PC-3 (cell line): ENCODE results near the gene TRRAP.

Experiments used
- EZH2 ChIP-seq: fragments of 300-600 bp; sonication (generic); IDR thresholded peaks from one replicate; pipeline ENCODE4 v1.6.1; 2017; ENCODE audit warnings: antibody characterized with exemption, mild to moderate bottlenecking, low read length; ENCODE audit not compliant: unreplicated experiment
- EZH2phosphoT487 ChIP-seq: fragments of 300-600 bp; sonication (generic); IDR thresholded peaks from 2 replicates; pipeline ENCODE4 v1.6.1; 2018; ENCODE audit warnings: mild to moderate bottlenecking, antibody characterized with exemption, low read length, borderline replicate concordance
- TF ChIP-seq, protein P1 (sequence below): fragments of 300-600 bp; sonication (generic); conservative IDR thresholded peaks from 2 replicates; pipeline ENCODE4 v1.5.1; 2017; ENCODE audit warnings: antibody characterized with exemption, low read depth, mild to moderate bottlenecking, low read length

DNA sequence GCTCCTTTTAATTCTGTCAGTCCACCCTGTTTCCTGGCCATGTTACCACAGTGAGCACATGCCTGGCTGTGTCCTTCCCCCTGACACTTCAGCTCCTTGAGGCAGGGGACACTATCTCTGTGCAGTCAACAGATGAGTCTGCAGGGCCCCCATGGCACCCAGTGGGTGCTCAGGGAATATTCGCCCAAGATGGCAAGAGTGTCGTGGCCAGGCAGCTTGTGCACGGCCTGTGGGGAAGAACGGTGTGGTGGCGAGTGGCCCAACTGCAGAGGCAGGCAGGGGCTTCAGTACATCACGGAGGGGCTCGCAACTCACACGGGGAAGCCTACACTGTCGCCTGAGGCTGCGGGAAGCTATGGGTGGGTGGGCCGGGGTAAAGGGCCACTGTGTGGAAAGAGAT is 91.1 kb downstream of the TRRAP start:
- no peak for TF ChIP-seq EZH2
- TF ChIP-seq, protein P1, sequence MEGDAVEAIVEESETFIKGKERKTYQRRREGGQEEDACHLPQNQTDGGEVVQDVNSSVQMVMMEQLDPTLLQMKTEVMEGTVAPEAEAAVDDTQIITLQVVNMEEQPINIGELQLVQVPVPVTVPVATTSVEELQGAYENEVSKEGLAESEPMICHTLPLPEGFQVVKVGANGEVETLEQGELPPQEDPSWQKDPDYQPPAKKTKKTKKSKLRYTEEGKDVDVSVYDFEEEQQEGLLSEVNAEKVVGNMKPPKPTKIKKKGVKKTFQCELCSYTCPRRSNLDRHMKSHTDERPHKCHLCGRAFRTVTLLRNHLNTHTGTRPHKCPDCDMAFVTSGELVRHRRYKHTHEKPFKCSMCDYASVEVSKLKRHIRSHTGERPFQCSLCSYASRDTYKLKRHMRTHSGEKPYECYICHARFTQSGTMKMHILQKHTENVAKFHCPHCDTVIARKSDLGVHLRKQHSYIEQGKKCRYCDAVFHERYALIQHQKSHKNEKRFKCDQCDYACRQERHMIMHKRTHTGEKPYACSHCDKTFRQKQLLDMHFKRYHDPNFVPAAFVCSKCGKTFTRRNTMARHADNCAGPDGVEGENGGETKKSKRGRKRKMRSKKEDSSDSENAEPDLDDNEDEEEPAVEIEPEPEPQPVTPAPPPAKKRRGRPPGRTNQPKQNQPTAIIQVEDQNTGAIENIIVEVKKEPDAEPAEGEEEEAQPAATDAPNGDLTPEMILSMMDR, result no peak
- TF ChIP-seq EZH2phosphoT487, result no peak
